Trophoblast cell (in vitro differentiated cells and primary cell): ENCODE data around the gene RBL2.

ENCODE experiments used
- DNase-seq, 2 donors: peaks; one replicate each; pipeline ENCODE4 v3.0.0-alpha.2; 2016
- H2AFZ ChIP-seq: 2 replicates; pipeline ENCODE4 v1.6.1; 2013; ENCODE audit warnings: low read length, moderate library complexity, mild to moderate bottlenecking; ENCODE audit not compliant: insufficient read depth, poor library complexity
- H2AK5ac ChIP-seq: 2 replicates; pipeline ENCODE4 v1.6.1; 2013; ENCODE audit warnings: mild to moderate bottlenecking, low read length
- H2BK120ac ChIP-seq: 2 replicates; pipeline ENCODE4 v1.6.1; 2013; ENCODE audit warnings: low read length, mild to moderate bottlenecking, moderate library complexity; ENCODE audit not compliant: insufficient read depth, poor library complexity
- H2BK12ac ChIP-seq: 2 replicates; pipeline ENCODE4 v1.6.1; 2013; ENCODE audit warnings: mild to moderate bottlenecking, low read length, moderate library complexity
- H2BK5ac ChIP-seq: 2 replicates; pipeline ENCODE4 v1.6.1; 2013; ENCODE audit warnings: low read length, low read depth, moderate library complexity, mild to moderate bottlenecking; ENCODE audit not compliant: poor library complexity
- H3K14ac ChIP-seq: 2 replicates; pipeline ENCODE4 v1.6.1; 2013; ENCODE audit warnings: mild to moderate bottlenecking, low read length
- H3K18ac ChIP-seq: 2 replicates; pipeline ENCODE4 v1.6.1; 2013; ENCODE audit warnings: mild to moderate bottlenecking, low read length
- H3K23ac ChIP-seq: 2 replicates; pipeline ENCODE4 v1.6.1; 2013; ENCODE audit warnings: low read length
- H3K27ac ChIP-seq: 2 replicates; pipeline ENCODE4 v1.5.1; 2013; ENCODE audit warnings: low read depth, mild to moderate bottlenecking, inconsistent platforms, low read length, moderate library complexity
- H3K27me3 ChIP-seq: 2 replicates; pipeline ENCODE4 v1.6.1; 2013; ENCODE audit warnings: inconsistent platforms, mild to moderate bottlenecking, low read length, moderate library complexity; ENCODE audit not compliant: insufficient read depth
- H3K36me3 ChIP-seq, 2 experiments: 1 replicate in 1 of 2; 2 replicates in 1 of 2; pipeline ENCODE4 v1.6.1; 2013; ENCODE audit warnings: low read length in 2 of 2, mild to moderate bottlenecking in 2 of 2, moderate library complexity in 1 of 2; ENCODE audit not compliant: insufficient read depth in 2 of 2, control insufficient read depth in 1 of 2
- H3K4ac ChIP-seq: 2 replicates; pipeline ENCODE4 v1.6.1; 2013; ENCODE audit warnings: low read depth, mild to moderate bottlenecking, low read length, moderate library complexity
- H3K4me1 ChIP-seq, 2 experiments: 1 replicate in 1 of 2; 2 replicates in 1 of 2; pipeline ENCODE4 v1.6.1; 2013; ENCODE audit warnings: low read length in 2 of 2, mild to moderate bottlenecking in 2 of 2, moderate library complexity in 1 of 2; ENCODE audit not compliant: insufficient read depth in 2 of 2, control insufficient read depth in 1 of 2
- H3K4me2 ChIP-seq: 2 replicates; pipeline ENCODE4 v1.6.1; 2013; ENCODE audit warnings: inconsistent platforms, mild to moderate bottlenecking, low read length, moderate library complexity
- H3K4me3 ChIP-seq: 2 replicates; pipeline ENCODE4 v1.5.1; 2013; ENCODE audit warnings: mild to moderate bottlenecking, low read depth, low read length, inconsistent platforms
- H3K79me1 ChIP-seq: one replicate; pipeline ENCODE4 v1.6.1; 2013; ENCODE audit warnings: low read length
- H3K79me2 ChIP-seq: 2 replicates; pipeline ENCODE4 v1.6.1; 2013; ENCODE audit warnings: low read length, mild to moderate bottlenecking; ENCODE audit not compliant: control insufficient read depth, insufficient read depth, poor library complexity
- H3K9ac ChIP-seq: 2 replicates; pipeline ENCODE4 v1.6.1; 2013; ENCODE audit warnings: mild to moderate bottlenecking, low read length
- H3K9me3 ChIP-seq: 2 replicates; pipeline ENCODE4 v1.6.1; 2013; ENCODE audit warnings: low read depth, mild to moderate bottlenecking, control low read depth, inconsistent platforms, low read length; ENCODE audit not compliant: insufficient read depth
- H4K12ac ChIP-seq: 2 replicates; pipeline ENCODE4 v1.6.1; 2013; ENCODE audit warnings: low read depth, mild to moderate bottlenecking, low read length, moderate library complexity
- H4K8ac ChIP-seq: 2 replicates; pipeline ENCODE4 v1.6.1; 2013; ENCODE audit warnings: low read depth, mild to moderate bottlenecking, low read length, moderate library complexity
- H4K91ac ChIP-seq: one replicate; pipeline ENCODE4 v1.6.1; 2013; ENCODE audit warnings: low read depth, mild to moderate bottlenecking, low read length, moderate library complexity
- WGBS: extraction: QIAGEN DNeasy Blood & Tissue Kit; methylation state at CpG from one replicate; pipeline ENCODE4 v1.1.7; 2013; ENCODE audit warnings: missing lambda C conversion rate; ENCODE audit not compliant: insufficient read length, insufficient coverage; ENCODE audit errors: extremely low coverage; 5-methylcytosine and 5-hydroxymethylcytosine counted together

The RBL2 gene

GRCh38 chr16:53495325-53495724 lies 61.1 kb downstream of the RBL2 start:
- Histone ChIP-seq H3K14ac (no peak overlapping the region), H3K4me2 (no peak overlapping the region), H3K79me2 (no peaks in the 10 kb centered on the region), H3K4me1 (no peaks in the 10 kb centered on the region), H3K27ac (no peak overlapping the region), H3K9me3 (no peaks in the 10 kb centered on the region), H2AK5ac (no peak overlapping the region), H3K36me3 (peaks cover 37 to 56% of the 10 kb centered on the region in 2 experiments), H4K91ac (no peak overlapping the region), H2AFZ (no peak overlapping the region), H4K12ac (no peak overlapping the region), H3K27me3 (no peaks in the 10 kb centered on the region), H4K8ac (no peak overlapping the region), H3K4me3 (no peak overlapping the region), H3K9ac (no peak overlapping the region), H2BK12ac (no peak overlapping the region), H3K79me1 (no peaks in the 10 kb centered on the region), H3K4ac (no peak overlapping the region), H2BK5ac (no peak overlapping the region), H3K23ac (no peak overlapping the region), H2BK120ac (no peak overlapping the region), H3K18ac (no peak overlapping the region)
- no CpG with 5 or more reads among the region's 4 CpGs for WGBS
- DNase-seq = no peak

GRCh38 chr16:53498984-53499383 lies 64.7 kb downstream of the RBL2 start:
- no CpG with 5 or more reads among the region's 4 CpGs for WGBS

GRCh38 chr16:53501216-53501859 lies 67.1 kb downstream of the RBL2 start:
- Histone ChIP-seq H3K79me1 (peaks cover 23% of the 10 kb centered on the region), H3K9ac (no peak overlapping the region), H3K4ac (no peak overlapping the region), H2BK12ac (no peak overlapping the region), H3K14ac (no peak overlapping the region), H3K4me1 (peaks cover 8 to 16% of the 10 kb centered on the region in 2 experiments), H2BK5ac (no peak overlapping the region), H4K91ac (no peak overlapping the region), H2AK5ac (no peak overlapping the region), H3K9me3 (no peaks in the 10 kb centered on the region), H3K18ac (no peak overlapping the region), H4K12ac (no peak overlapping the region), H2BK120ac (peak overlapping the region; percentile 12), H3K4me2 (peak overlapping the region; percentile 84), H3K23ac (no peak overlapping the region), H3K27ac (peak overlapping the region; percentile 94), H2AFZ (no peak overlapping the region), H3K27me3 (no peaks in the 10 kb centered on the region), H3K4me3 (no peak overlapping the region), H3K36me3 (peaks cover 16 to 17% of the 10 kb centered on the region in 2 experiments), H3K79me2 (peaks cover 9% of the 10 kb centered on the region), H4K8ac (no peak overlapping the region)
- peak; percentile 60 to 77 for DNase-seq
- no CpG with 5 or more reads among the region's 9 CpGs for WGBS

More at GRCh38 chr16:53498984-53499383, 64.7 kb downstream of the RBL2 start:
- Histone ChIP-seq H3K4me1 (peaks cover 3 to 12% of the 10 kb centered on the region in 2 experiments), H4K12ac (no peak overlapping the region), H2AK5ac (no peak overlapping the region), H3K27ac (no peak overlapping the region), H3K79me2 (peaks cover 9% of the 10 kb centered on the region), H3K4me2 (no peak overlapping the region), H3K36me3 (peaks cover 26 to 36% of the 10 kb centered on the region in 2 experiments), H3K9me3 (no peaks in the 10 kb centered on the region), H2BK5ac (no peak overlapping the region), H3K79me1 (peaks cover 23% of the 10 kb centered on the region), H3K4me3 (no peak overlapping the region), H2BK120ac (no peak overlapping the region), H3K4ac (no peak overlapping the region), H3K14ac (no peak overlapping the region), H4K8ac (no peak overlapping the region), H3K23ac (no peak overlapping the region), H2BK12ac (no peak overlapping the region), H3K27me3 (no peaks in the 10 kb centered on the region), H3K9ac (no peak overlapping the region), H2AFZ (no peak overlapping the region), H4K91ac (no peak overlapping the region), H3K18ac (no peak overlapping the region)
- peak in 1 of 2 donors; percentile 2 for DNase-seq

GRCh38 chr16:53502331-53503269 lies 68.3 kb downstream of the RBL2 start, which contains the start of gene AKTIP:
Gene AKTIP (minus strand): TSS chr16:53503209. CDS start chr16:53500259, 2,950 bp downstream.
- H4K12ac ChIP-seq = peak within 1 kb of the TSS; percentile 94
- peak within 1 kb of the TSS; percentile 98 for H3K4ac ChIP-seq
- H3K4me2 ChIP-seq = peak within 1 kb of the TSS; percentile 84
- no peaks in the 10 kb centered on the region for H3K27me3 ChIP-seq
- peak within 1 kb of the TSS; percentile 97 for H4K8ac ChIP-seq
- peaks cover 8 to 16% of the 10 kb centered on the region in 2 experiments for H3K4me1 ChIP-seq
- H3K18ac ChIP-seq = peak within 1 kb of the TSS; percentile 99
- H2BK5ac ChIP-seq = peak within 1 kb of the TSS; percentile 95
- no peaks in the 10 kb centered on the region for H3K9me3 ChIP-seq
- H3K23ac ChIP-seq = no peak within 1 kb of the TSS
- H3K27ac ChIP-seq = peak within 1 kb of the TSS; percentile 94
- H4K91ac ChIP-seq = peak within 1 kb of the TSS; percentile 99
- H3K9ac ChIP-seq = peak within 1 kb of the TSS; percentile 78
- H2BK120ac ChIP-seq = peak within 1 kb of the TSS; percentile 97
- H2BK12ac ChIP-seq = peak within 1 kb of the TSS; percentile 84
- peaks cover 23% of the 10 kb centered on the region for H3K79me1 ChIP-seq
- no CpG with 5 or more reads among the region's 76 CpGs for WGBS
- H2AK5ac ChIP-seq = peak within 1 kb of the TSS; percentile 99
- DNase-seq = peak; percentile 95 to 97
- H2AFZ ChIP-seq = peak within 1 kb of the TSS; percentile 56
- H3K4me3 ChIP-seq = peak within 1 kb of the TSS; percentile 95
- H3K79me2 ChIP-seq = peaks cover 9% of the 10 kb centered on the region
- peaks cover 3 to 5% of the 10 kb centered on the region in 2 experiments for H3K36me3 ChIP-seq
- H3K14ac ChIP-seq = peak within 1 kb of the TSS; percentile 98
